PC-9 (cell line): Measurements from ENCODE around the gene ORM2.

ENCODE experiments used
- EZH2 ChIP-seq: fragments of 200-600 bp; sonication (generic); IDR thresholded peaks from 2 replicates; pipeline ENCODE4 v1.8.0; 2017; ENCODE audit warnings: antibody characterized with exemption, low read depth
- TF ChIP-seq, protein P1 (sequence below): fragments of 200-600 bp; sonication (generic); conservative IDR thresholded peaks from 2 replicates; pipeline ENCODE4 v1.6.1; 2017; ENCODE audit warnings: mixed run types, antibody characterized with exemption, mild to moderate bottlenecking, moderate library complexity

DNA sequence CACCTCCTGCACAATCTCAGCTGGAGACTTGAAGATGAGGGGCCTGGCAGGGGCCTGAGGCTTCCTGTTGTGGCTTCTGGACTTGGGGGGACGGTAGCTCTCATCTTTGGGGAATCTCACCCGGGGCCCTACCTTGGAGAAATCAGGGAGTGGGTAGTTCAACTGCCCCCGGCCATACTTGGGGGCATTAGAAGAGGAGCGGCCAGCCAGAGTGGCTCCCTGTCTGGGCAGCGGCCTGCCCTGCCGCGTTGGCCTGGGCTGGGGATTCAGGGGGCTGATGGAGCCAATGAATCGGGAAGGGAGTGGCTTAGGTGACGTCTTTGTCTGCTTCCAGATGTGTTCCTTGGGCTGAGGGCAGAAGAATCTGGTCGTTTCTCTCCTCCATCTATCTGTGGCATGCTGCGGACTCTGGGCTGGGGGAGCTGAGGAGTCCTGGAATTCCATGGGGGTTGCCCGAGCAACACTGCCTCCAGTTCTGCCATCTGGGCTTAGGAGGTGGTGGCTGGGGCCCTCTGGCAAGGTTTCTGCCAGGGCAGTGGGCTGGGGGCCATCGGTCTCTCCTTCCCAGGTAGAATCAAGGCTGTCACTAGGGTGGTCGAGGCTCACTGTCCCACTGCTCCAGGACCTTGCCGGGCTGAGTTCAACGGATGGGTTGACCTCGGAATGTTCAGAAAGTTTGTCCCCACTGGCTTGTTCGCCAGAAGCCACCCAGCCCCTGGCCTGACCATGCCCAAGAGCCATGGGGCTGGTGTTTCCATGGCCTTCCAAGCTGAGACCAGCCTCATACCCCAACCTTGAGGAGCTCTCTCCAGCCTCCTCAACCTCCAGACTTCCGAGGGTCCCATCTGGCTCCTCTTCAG, 47.1 kb downstream of the ORM2 start:
- TF ChIP-seq, protein P1, sequence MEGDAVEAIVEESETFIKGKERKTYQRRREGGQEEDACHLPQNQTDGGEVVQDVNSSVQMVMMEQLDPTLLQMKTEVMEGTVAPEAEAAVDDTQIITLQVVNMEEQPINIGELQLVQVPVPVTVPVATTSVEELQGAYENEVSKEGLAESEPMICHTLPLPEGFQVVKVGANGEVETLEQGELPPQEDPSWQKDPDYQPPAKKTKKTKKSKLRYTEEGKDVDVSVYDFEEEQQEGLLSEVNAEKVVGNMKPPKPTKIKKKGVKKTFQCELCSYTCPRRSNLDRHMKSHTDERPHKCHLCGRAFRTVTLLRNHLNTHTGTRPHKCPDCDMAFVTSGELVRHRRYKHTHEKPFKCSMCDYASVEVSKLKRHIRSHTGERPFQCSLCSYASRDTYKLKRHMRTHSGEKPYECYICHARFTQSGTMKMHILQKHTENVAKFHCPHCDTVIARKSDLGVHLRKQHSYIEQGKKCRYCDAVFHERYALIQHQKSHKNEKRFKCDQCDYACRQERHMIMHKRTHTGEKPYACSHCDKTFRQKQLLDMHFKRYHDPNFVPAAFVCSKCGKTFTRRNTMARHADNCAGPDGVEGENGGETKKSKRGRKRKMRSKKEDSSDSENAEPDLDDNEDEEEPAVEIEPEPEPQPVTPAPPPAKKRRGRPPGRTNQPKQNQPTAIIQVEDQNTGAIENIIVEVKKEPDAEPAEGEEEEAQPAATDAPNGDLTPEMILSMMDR: no peak
- TF ChIP-seq EZH2: no peak
